ENCODE measurements around the gene RAD51B.

DNA sequence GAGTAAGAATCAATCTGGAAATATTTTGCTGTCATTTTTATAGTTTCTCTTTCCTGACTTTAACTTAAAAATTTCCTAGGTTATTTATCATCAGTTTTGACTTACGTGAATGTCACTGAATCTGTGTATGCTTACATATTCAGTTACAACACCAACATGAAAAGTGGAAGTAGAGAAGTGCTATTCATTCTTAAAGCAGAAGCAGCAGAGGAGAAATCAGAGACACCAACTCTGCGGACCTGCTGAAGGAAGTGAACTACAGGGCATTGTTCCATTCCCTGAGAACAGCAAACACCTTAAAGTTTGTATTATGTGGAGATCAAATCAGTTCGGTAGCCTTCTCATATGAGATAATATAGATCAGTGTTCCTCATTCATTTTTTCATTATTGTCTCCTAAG lies 34.1 kb downstream of the RAD51B start:
- no peak for TF ChIP-seq CTCF (IDR thresholded peaks at IDR 0.05)
- TF ChIP-seq EP300 (IDR thresholded peaks at IDR 0.05) = no peak
- no peak for TF ChIP-seq POLR2A (IDR thresholded peaks at IDR 0.05)
